ENCODE results near the gene PDZRN4.
"Not testable (repeated sequence)": the region's sequence is repeated elsewhere in the genome, so short reads cannot be mapped to it uniquely, and the experiment has no call there.

The PDZRN4 gene

DNA sequence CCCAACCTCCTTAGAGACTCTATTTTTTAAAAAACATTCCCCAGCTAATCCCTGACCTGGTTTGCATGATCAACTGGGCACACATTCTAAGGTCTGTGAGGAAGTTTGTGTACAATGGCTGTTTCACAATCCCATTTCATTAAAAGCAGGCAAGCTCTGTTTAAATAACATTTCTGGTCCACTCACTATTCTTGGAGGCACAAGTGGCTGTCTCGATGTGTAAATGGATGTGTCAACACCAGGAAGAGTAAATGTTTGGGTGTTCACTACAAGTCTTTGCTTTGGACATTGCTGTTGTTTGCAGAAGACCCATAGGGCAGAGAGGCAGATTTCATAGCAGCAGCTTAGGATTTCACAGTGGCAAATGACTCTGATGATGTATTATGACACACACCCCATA is 98.3 kb downstream of the PDZRN4 start:
- no peak for DNase-seq (ENCODE audit: low read depth)

DNA sequence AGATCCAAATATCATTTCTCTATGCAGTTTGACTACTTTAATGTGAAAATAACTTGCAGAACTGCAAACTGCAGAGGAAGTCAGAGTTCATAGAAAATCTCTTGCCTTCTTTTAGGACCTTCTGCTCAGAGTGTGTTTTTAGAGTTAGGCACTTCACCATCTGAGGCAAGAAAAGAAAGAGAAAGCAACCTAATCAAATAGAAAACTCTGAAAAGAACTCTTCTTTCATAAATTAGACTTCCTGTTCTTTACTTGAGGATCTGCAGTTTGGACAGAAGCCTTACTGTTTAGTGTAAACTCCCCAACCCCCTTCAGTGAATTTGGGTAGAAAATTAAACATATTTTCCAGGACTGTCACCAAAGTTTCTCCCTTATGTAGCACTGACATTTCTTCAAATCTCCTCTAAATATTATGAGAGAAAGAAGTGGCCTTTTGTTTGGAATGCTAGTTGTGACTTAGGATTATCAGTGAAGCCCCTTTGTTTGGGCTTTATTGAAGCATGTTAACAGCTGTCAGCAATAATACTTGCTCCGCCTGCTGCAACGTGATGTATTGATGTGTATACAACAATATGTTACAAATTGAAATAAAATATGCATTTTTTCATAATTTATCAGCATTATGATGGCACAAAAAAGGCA is 99.5 kb downstream of the PDZRN4 start:
- DNase-seq (ENCODE audit: low read depth): no peak

DNA sequence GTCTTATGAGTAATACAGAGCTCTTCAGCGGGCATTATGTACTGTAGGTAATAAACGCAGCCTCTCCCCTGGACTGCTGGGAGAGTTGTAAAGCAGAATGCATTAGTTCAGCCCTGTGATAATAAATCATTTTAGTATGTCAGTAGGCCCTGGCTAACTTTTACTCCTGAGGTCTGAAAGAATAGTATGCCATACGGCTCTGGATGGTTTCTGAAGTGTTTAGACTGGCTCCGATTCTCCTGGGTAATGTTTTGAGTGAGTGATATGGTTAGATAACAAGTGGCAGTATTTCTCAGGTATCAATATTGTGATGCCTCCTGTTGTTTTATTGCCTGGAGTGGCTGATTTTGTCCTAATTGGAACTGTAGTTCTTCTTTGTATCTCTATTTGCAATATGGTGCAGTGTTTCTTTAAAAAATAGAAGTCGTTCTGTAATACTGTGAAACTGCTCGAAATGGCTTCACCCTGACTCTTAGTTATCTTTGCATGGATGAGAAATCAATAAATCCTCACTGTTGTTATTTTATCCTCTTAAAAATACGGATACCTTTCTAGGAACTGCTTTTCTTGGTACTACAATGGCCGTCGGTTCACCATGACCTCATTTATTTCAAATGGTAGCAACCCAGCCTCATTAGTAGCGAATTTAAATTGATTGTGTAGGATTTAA is 100.2 kb downstream of the PDZRN4 start:
- no peak for DNase-seq (ENCODE audit: low read depth)

DNA sequence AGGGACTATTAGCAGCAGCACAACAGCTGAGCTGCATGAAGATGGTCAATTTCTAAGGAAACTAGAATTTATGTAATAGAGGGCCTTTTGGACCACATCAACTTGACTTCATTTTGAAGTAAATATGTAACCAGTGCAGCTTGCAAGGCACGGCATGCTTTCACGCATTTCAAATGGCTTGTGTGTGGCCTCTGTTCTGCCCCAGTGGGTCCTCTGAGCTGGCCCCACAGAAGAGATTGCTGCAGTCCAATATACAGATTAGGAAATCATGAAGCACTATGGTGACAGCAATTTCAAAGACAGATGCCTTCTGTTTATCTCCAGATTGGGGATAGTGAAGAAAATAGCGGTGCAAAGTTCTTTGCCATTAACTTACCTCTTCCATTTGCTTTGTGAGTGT is 101.4 kb downstream of the PDZRN4 start:
- no peak for DNase-seq (ENCODE audit: low read depth)

DNA sequence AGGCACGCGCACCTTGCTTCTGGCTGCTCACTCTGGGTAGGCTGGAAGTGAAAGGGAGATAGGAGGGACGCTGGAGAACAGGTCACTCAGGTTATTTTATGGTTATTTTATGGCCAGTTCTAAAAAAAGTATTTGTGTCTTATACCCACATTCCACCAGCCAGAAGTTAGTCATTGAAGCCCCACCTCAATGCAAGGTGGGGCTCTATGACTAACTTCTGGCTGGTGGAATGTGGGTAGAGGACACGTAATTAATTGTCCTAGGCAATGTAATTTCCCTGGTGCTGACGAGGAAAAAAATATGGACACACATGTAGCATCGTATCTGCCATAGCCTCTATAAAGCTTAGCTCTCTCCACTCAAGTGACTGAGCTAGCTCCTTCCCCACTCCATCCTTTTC is 104.9 kb downstream of the PDZRN4 start:
- DNase-seq (ENCODE audit: low read depth): no peak

DNA sequence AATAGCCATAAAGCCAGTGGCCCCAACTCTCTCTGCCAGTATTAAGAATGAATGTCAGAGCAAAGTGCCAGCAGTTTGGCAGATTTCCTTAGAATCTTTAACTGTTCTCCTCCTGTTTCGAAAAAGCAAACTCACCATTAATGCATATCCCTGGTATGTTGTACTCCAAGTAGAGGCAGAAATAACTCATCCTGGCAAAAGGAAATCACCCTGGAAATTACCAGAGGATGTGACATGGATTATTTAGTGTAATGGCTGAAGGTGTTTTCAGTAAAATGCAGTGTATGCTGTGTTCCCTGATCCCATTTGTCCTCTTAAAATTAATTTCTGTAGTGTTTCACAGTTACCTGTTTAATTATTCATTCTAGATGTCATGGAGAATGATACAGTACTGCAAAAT is 105.3 kb downstream of the PDZRN4 start:
- no peak for DNase-seq (ENCODE audit: low read depth)

DNA sequence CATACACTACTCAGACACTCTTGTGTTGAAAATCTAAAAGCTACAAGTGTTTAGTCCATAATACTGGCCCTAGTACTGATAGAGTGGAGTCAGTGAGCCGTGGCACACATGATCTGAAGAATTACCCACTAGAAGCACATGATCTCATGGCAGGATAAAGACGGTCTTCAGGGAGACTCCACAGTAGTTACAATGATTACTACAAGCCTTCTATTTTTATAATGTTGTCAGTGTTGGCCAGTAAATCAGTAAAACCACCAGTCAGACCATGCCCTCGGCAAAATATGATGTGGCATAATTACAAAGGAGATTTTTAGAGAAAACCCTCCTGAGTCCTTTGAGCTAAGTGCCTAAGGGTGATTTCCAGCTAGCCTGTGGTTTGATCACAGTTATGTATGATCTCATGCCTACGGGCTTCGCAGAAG is 114.9 kb downstream of the PDZRN4 start:
- DNase-seq (ENCODE audit: low read depth): no peak

DNA sequence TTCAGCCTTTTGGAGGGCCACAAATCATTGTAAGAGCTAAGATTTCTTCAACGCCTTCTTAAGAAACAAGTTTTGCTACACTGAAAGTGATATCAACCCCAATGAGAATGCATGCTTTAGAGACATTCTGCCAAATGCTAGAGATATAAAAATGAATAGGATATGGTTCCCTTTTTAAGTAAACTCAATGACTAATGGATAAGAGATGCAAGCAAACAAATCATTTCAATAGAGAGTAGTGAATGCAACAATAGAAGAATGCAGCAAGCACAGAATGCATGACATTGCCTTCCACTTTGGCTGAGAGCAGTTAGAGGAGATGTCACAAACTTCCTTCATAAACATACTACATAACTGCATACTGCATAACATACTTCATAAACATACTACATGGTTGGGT is 116.4 kb downstream of the PDZRN4 start:
- DNase-seq (ENCODE audit: low read depth): no peak

DNA sequence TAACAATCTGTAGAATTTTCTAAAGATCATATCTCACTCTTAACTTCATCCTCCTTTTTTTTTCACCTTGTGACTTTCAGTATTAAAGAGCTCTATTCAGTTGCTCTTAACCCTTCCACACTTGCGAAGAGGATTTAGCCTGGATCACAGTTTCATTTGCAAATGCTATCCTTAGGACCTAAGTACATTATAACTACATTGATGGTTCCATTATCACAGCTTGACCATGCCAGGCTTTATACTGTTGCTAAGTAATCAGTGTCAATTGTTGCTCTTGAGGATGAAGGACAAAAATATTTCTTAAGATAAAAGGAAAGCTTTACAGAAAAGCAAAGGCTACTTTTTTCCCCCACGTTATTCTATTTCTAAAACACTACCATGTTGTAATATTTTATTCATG is 122.2 kb downstream of the PDZRN4 start:
- DNase-seq (ENCODE audit: low read depth): no peak

DNA sequence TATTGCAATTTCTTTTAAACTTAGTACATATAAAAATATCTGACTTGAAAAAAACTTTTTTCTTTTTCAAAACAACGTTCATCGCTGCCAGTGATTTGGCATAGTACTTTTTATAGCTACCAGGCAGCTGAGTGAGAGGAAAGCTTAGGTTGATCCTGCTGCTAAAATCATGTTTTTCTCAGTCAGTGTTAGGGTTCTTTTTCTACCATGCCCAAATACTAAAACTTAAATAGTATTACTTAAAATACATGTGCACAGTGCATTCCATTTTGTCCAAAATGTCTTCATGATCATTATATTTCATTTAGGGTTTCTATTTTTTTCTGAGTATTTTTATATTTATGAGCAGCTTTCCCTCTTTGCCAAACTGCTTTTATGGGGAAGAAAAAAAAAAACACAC is 123.8 kb downstream of the PDZRN4 start:
- no peak for DNase-seq (ENCODE audit: low read depth)

DNA sequence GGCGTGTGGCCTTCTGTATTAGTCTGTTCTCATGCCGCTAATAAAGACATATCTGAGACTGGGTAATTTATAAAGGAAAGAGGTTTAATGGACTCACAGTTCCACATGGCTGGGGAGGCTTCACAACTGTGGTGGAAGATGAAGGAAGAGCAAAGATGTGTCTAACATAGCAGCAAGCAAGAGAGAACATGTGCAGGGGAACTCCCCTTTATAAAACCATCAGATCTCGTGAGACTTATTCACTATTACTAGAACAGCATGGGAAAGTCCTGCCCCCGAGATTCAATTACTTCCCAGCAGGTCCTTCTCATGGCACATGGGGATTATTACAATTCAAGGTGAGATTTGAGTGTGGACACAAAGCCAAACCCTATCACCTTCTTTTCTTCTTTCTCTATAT is 124.3 kb downstream of the PDZRN4 start:
- not testable (repeated sequence) for DNase-seq (ENCODE audit: low read depth)

DNA sequence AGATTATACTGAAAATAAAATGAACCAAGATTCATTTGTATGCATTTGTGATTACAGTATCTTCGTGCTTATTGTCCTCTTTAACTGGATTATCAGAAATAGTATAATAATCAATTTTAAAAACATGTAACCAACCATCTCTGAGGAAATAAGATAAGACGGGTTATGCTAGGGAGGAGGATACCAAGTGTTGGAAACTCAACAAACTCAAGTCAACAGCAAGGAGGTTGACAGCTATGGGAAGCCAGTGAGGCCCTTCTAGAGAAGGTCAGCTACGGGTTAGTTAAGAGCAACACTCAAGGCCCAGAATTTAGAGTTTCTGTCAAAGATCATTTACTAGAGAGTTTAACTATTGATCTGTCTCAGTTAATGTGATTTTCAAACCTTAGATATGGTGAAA is 137.2 kb downstream of the PDZRN4 start:
- no peak for DNase-seq (ENCODE audit: low read depth)

DNA sequence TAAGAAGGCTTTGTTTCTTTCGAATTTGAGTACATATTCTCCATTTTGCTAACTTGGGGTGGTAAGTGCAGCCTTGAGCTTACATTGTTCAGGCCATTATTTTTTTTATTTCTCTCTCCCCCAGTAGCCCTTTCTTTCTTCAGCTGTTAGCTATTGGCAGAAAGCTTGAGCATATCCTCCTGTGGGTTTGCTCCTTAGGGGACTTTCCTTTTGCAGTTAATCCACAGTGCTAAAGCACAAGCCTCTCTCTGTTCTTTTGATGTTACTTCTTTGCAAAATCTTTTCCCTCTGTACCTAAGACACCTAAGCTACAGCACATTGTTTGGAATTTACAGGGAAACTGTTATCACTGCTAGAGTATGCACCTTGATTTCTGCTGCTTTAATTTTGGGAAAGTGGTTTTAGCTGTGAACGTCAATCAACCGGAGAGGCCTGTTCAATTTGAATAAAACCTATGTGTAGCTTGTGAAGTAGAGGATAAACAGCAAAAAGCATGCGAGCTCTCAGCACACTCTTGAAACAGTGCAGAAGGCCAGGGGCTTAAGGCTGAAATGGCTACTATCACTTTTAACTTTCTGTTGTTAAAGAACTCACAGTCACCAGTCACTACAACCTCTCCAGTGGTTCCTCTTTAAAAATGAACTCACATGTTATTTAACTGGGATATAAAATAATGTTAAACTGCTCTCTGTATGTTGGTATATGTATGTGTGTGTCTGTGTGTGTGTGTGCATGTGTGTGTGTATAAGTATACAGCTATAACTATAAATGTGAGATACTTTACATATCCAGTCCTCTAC is 139.2 kb downstream of the PDZRN4 start:
- DNase-seq (ENCODE audit: low read depth): no peak

DNA sequence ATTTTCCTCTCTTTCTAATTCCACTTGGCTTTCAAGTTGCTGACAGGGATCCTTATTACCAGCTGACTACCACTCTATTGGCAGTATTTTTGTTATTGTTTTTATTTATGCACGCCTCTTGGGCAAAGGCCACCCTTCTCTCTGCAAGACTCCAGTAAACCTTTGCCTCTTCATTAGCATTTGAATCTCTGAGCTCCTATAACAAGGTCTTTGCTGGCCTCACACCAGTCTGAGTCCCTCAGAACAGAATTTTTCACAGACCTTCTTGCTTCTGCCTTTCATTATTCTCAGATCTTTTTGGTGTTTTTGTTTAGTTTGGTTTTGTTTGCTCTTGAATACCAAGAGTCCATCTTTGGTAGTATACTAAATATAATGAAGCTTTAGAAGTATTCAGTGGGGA is 145.9 kb downstream of the PDZRN4 start:
- no peak for DNase-seq (ENCODE audit: low read depth)

DNA sequence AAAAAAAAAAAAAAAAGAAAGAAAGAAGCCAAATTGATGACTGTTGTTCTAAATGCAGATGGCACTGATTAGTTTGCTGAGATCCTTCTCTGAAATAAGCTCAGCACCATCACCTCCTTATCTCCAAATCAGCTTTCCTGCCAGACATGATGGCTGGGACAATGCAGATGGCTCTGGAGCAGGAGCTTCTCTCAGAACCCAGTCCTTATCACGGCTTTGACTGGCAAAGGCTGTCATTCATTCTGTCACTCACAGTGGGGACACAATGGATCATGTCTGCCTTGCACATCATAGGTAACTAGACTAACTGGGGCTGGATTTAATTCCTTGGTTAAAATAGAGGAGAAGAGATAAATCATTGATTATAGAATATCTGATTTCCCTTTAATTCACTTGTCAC is 146.3 kb downstream of the PDZRN4 start:
- DNase-seq (ENCODE audit: low read depth): no peak

DNA sequence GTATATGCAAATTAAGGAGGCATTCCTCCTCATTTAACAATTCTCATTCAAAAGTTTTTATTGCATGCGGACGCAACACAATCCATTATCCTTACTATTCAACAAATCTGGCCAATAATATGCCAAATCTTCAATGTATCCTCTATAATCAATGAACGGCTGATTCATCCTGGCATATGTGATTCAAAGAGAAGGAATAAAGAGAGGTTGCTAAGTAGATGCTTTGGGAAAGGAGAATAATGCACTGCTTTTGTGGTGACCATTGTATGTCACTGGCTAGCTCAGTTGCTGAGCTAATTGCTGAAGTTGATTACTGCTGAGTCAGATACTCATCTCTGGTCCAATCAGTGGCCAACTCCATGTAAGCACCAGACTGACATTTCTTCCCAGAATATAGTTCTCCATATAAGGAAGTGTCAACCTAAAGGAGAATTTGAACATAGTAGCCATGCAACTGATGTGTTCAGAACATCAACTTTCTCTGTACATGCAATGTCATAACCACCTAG is 148.0 kb downstream of the PDZRN4 start:
- DNase-seq (ENCODE audit: low read depth): no peak

DNA sequence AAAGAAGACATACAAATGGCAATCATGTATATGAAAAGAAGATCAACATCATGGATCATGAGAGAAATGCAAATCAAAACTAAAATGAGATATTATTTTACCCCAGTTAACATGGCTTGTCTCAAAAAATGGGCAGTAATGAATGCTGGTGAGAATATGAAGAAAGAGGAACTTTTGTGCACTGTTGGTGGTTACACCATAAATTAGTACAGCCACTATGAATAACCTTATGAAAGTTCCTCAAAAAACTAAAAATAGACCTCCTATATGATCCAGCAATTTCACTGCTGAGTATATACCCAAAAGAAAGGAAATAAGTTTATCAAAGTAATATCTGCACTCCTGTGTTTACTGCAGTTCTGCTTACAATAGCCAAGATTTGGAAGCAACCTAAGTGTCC is 151.7 kb downstream of the PDZRN4 start:
- no peak for DNase-seq (ENCODE audit: low read depth)

DNA sequence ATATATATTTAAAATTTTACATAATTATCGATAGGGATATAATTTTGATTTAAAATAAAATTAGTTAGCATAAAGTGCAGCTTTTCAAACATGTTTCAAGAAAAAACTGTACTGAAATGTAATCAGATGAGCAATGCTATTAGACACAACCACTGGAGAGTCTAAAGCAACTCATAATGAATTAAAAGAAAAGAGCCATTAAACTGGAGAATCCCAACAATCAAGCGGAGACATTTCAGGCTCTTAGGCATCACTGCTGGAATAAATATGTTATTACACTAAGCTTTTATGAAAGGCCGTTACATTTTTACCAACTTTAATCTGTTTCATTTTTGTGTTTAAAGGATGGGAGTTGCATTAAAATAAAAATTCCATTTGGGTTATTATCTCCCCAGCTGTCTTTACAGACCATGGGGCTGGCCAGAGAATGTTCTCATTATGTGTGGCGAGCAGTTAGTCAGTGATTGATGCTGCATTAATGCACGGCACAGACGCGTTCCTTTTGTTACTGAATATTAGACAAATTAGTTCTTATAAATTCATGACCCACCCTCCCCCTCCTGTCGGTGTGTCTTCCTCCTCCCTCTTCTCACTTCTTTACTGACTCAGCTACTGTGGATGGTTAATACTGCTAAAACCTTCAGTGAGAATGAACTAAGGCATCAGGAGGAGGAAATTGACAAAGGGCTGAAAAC is 156.8 kb downstream of the PDZRN4 start:
- DNase-seq (ENCODE audit: low read depth): no peak

DNA sequence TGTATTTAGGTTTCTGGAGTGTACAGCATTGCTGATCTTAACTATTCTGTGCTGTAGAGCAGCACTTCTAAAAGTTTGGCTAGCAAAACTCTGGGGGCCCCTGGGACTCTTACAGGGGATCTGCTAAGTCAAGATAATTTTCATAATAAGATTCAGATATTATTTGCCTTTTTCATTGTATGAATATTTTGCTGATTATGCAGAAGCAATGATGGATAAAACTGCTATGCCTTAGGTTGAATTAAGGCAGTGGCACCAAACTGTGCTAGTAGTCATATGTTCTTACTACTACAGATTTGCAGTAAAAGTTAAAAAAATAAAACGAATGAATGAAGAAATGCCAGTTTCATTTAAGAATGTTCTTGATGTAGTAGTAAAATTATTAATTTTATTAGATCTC is 160.1 kb downstream of the PDZRN4 start:
- no peak for DNase-seq (ENCODE audit: low read depth)

DNA sequence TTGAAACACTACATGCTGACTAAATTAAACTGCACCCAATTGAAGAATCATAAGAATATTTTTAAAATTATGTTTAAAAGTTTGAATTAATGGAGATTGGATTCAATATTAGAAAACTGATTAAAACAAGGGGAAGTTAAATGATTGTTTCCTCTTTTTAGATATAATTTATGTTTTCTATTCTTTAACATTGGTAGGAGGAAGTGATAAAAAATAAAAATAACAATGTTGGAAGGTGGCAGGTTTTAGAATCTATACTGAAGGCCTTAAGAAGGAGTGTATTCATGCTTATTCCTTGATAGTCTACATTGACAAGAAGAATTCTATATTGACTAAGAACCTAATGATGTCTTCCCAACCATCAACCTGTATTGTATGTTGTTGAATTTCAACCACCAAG is 168.1 kb downstream of the PDZRN4 start:
- DNase-seq (ENCODE audit: low read depth): no peak

DNA sequence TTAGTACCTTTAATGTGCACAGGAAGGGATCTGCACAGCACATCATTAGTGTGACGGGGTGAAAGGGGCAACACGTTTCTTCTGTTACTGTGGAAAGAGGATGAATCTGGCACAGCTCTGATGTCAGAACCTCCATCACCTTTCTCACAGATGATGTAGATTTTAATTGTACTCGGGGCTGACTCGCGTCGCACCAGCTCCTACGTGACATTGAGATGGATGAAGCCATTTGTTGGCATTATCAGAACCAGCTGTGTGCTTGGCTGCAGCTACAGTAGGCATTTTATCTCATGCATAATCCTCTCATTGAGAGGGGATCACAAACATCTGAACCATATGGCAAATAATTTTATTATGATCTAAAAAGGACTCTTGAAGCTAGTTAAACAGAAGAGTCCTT is 173.6 kb downstream of the PDZRN4 start:
- DNase-seq (ENCODE audit: low read depth): no peak

DNA sequence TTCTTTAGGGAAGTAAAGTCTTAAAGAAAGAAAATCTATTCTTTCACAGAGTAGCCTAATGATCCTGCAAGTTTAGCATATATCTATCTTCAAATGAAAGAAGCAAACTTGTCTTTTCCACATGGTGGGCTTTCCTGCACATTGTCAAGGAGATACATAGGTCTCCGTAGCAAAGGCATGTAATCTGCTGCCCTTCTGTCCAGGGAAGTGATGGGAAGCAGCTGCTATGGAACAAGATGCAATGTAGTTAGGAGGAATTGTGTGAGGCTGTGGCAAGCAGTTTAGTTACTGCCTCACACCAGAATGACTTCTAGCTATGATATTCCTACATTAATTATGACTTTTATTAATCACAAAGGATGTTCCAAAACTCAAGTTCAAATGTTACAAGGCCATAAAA is 174.4 kb downstream of the PDZRN4 start:
- DNase-seq (ENCODE audit: low read depth): no peak

DNA sequence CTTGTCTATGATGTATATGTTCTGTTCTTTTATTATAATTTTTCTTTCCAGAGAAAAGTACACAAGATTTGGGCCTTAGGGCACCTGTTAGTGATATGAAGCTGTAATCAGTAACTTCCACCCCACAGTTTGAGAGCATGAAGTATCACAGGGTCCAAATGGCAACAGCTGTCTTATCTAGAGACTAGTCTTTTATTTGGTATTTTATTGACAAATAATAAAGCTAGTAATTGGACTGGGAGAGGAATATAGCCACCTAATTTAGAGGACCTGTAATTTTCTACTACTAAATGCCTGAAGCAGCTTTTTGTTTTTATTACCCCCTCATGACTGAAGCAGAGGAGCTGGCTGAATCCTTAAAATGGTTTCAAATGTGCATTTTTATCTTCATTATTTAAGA is 174.8 kb downstream of the PDZRN4 start:
- no peak for DNase-seq (ENCODE audit: low read depth)

All from T-helper 22 cell (primary cell).